ENCODE data around the gene HBD. TPM values are rescaled to one million over a fixed set of nuclear protein-coding genes. Genes with fewer than 3 reads are reported as not detected.

HBD gene
- not detected in 2 replicates for total RNA-seq (2012; rRNA removed)

GRCh38 chr11:5234381-5234834 is at the start of gene HBD:
Gene HBD (minus strand): TSS chr11:5234483. CDS start chr11:5234433, 50 bp downstream.
- H3K9me3 ChIP-seq (replicated peaks; ENCODE audit: low read length) = no peaks in the 10 kb centered on the region
- no peak within 1 kb of the TSS for H3K9ac ChIP-seq (ENCODE audit: low read depth, low read length)
- H3K4me2 ChIP-seq (ENCODE audit: low read length) = no peak within 1 kb of the TSS
- H3K27me3 ChIP-seq (ENCODE audit: control insufficient read depth, insufficient read depth, low read length) = peaks cover 8% of the 10 kb centered on the region
- H3K4me3 ChIP-seq (ENCODE audit: low read length) = no peak within 1 kb of the TSS
- H3K36me3 ChIP-seq (ENCODE audit: insufficient read depth, low read length) = no peaks in the 10 kb centered on the region
- no peaks in the 10 kb centered on the region for H3K4me1 ChIP-seq (ENCODE audit: control insufficient read depth, insufficient read depth, low read length)

DNA sequence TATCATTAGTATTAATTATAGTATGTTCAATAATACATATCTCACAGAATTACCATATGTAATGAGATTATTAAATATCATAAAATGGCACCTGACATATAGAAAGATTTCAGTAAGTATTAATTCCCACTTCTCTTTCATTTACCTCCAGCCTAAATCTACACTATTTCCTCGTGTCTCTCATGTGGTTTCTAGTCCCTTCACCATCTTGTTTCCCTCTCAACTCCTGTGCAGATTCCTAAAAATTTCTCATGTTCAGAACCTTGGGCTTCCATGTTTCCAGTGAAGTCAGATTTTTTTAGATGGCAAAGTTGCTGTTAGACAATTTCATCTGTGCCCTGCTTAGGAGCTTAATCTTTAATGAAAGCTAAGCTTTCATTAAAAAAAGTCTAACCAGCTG is 49.6 kb upstream of the HBD start:
- H3K9me3 ChIP-seq (replicated peaks; ENCODE audit: low read length) = no peaks in the 10 kb centered on the region
- no peak overlapping the region for H3K4me3 ChIP-seq (ENCODE audit: low read length)
- no peaks in the 10 kb centered on the region for H3K36me3 ChIP-seq (ENCODE audit: insufficient read depth, low read length)
- H3K9ac ChIP-seq (ENCODE audit: low read depth, low read length) = no peak overlapping the region
- peaks cover 19% of the 10 kb centered on the region for H3K4me1 ChIP-seq (ENCODE audit: control insufficient read depth, insufficient read depth, low read length)
- no peak overlapping the region for H3K4me2 ChIP-seq (ENCODE audit: low read length)
- no peaks in the 10 kb centered on the region for H3K27me3 ChIP-seq (ENCODE audit: control insufficient read depth, insufficient read depth, low read length)

GRCh38 chr11:5283086-5283485 is 48.8 kb upstream of the HBD start:
- H3K27me3 ChIP-seq (ENCODE audit: control insufficient read depth, insufficient read depth, low read length) = no peaks in the 10 kb centered on the region
- no peak overlapping the region for H3K9ac ChIP-seq (ENCODE audit: low read depth, low read length)
- no peaks in the 10 kb centered on the region for H3K9me3 ChIP-seq (replicated peaks; ENCODE audit: low read length)
- H3K4me2 ChIP-seq (ENCODE audit: low read length) = no peak overlapping the region
- no peak overlapping the region for H3K4me3 ChIP-seq (ENCODE audit: low read length)
- H3K4me1 ChIP-seq (ENCODE audit: control insufficient read depth, insufficient read depth, low read length) = peaks cover 17% of the 10 kb centered on the region
- H3K36me3 ChIP-seq (ENCODE audit: insufficient read depth, low read length) = no peaks in the 10 kb centered on the region

- H3K4me1 ChIP-seq (ENCODE audit: control insufficient read depth, insufficient read depth, low read length) = peaks cover 17% of the 10 kb centered on the region
- H3K4me2 ChIP-seq (ENCODE audit: low read length) = no peak overlapping the region
- no peaks in the 10 kb centered on the region for H3K36me3 ChIP-seq (ENCODE audit: insufficient read depth, low read length)
- H3K9me3 ChIP-seq (replicated peaks; ENCODE audit: low read length) = no peaks in the 10 kb centered on the region
- H3K27me3 ChIP-seq (ENCODE audit: control insufficient read depth, insufficient read depth, low read length) = no peaks in the 10 kb centered on the region
- no peak overlapping the region for H3K4me3 ChIP-seq (ENCODE audit: low read length)
- H3K9ac ChIP-seq (ENCODE audit: low read depth, low read length) = no peak overlapping the region
Observed at GRCh38 chr11:5282628-5283027, 48.3 kb upstream of the HBD start.

- peaks cover 17% of the 10 kb centered on the region for H3K4me1 ChIP-seq (ENCODE audit: control insufficient read depth, insufficient read depth, low read length)
- H3K9ac ChIP-seq (ENCODE audit: low read depth, low read length) = no peak overlapping the region
- H3K9me3 ChIP-seq (replicated peaks; ENCODE audit: low read length) = no peaks in the 10 kb centered on the region
- no peaks in the 10 kb centered on the region for H3K36me3 ChIP-seq (ENCODE audit: insufficient read depth, low read length)
- no peak overlapping the region for H3K4me3 ChIP-seq (ENCODE audit: low read length)
- no peak overlapping the region for H3K4me2 ChIP-seq (ENCODE audit: low read length)
- H3K27me3 ChIP-seq (ENCODE audit: control insufficient read depth, insufficient read depth, low read length) = no peaks in the 10 kb centered on the region
Observed at GRCh38 chr11:5281596-5281995, 47.3 kb upstream of the HBD start.

DNA sequence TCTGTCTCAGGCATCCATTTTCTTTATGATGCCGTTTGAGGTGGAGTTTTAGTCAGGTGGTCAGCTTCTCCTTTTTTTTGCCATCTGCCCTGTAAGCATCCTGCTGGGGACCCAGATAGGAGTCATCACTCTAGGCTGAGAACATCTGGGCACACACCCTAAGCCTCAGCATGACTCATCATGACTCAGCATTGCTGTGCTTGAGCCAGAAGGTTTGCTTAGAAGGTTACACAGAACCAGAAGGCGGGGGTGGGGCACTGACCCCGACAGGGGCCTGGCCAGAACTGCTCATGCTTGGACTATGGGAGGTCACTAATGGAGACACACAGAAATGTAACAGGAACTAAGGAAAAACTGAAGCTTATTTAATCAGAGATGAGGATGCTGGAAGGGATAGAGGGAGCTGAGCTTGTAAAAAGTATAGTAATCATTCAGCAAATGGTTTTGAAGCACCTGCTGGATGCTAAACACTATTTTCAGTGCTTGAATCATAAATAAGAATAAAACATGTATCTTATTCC is 46.4 kb upstream of the HBD start:
- H3K4me2 ChIP-seq (ENCODE audit: low read length) = peak overlapping the region; percentile 17
- H3K4me3 ChIP-seq (ENCODE audit: low read length) = no peak overlapping the region
- H3K9ac ChIP-seq (ENCODE audit: low read depth, low read length) = no peak overlapping the region
- no peaks in the 10 kb centered on the region for H3K36me3 ChIP-seq (ENCODE audit: insufficient read depth, low read length)
- H3K4me1 ChIP-seq (ENCODE audit: control insufficient read depth, insufficient read depth, low read length) = peaks cover 17% of the 10 kb centered on the region
- H3K27me3 ChIP-seq (ENCODE audit: control insufficient read depth, insufficient read depth, low read length) = no peaks in the 10 kb centered on the region
- no peaks in the 10 kb centered on the region for H3K9me3 ChIP-seq (replicated peaks; ENCODE audit: low read length)

GRCh38 chr11:5279471-5280090 is 45.3 kb upstream of the HBD start:
- Histone ChIP-seq H3K9ac (ENCODE audit: low read depth, low read length) (no peak overlapping the region), H3K4me1 (ENCODE audit: control insufficient read depth, insufficient read depth, low read length) (peaks cover 17% of the 10 kb centered on the region), H3K36me3 (ENCODE audit: insufficient read depth, low read length) (no peaks in the 10 kb centered on the region), H3K27me3 (ENCODE audit: control insufficient read depth, insufficient read depth, low read length) (no peaks in the 10 kb centered on the region), H3K9me3 (replicated peaks; ENCODE audit: low read length) (no peaks in the 10 kb centered on the region), H3K4me3 (ENCODE audit: low read length) (no peak overlapping the region), H3K4me2 (ENCODE audit: low read length) (no peak overlapping the region)

GRCh38 chr11:5277807-5278382 is 43.6 kb upstream of the HBD start:
- no peak overlapping the region for H3K9ac ChIP-seq (ENCODE audit: low read depth, low read length)
- no peak overlapping the region for H3K4me3 ChIP-seq (ENCODE audit: low read length)
- no peaks in the 10 kb centered on the region for H3K9me3 ChIP-seq (replicated peaks; ENCODE audit: low read length)
- H3K4me1 ChIP-seq (ENCODE audit: control insufficient read depth, insufficient read depth, low read length) = peaks cover 17% of the 10 kb centered on the region
- H3K4me2 ChIP-seq (ENCODE audit: low read length) = no peak overlapping the region
- no peaks in the 10 kb centered on the region for H3K27me3 ChIP-seq (ENCODE audit: control insufficient read depth, insufficient read depth, low read length)
- H3K36me3 ChIP-seq (ENCODE audit: insufficient read depth, low read length) = no peaks in the 10 kb centered on the region

DNA sequence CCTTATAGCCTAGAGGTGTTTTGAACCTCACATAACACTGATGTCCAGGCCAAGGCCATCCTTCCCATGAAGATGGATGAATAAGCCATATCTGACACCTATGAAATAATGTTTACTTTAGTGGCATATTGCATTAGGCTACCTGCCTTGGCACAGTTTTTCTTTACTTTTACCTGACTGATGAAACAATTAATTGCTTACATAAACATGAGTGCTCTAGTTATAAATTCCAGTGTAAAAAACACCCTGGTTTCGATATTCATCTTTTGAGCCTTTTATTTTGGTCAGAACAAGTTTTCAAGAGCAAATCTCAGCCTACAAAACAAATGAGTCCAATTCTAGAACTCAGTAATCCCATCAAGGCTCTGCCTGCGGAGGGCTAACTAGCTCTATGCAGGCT is 42.4 kb upstream of the HBD start:
- Histone ChIP-seq H3K4me2 (ENCODE audit: low read length) (no peak overlapping the region), H3K4me3 (ENCODE audit: low read length) (no peak overlapping the region), H3K27me3 (ENCODE audit: control insufficient read depth, insufficient read depth, low read length) (no peaks in the 10 kb centered on the region), H3K36me3 (ENCODE audit: insufficient read depth, low read length) (no peaks in the 10 kb centered on the region), H3K9ac (ENCODE audit: low read depth, low read length) (no peak overlapping the region), H3K9me3 (replicated peaks; ENCODE audit: low read length) (no peaks in the 10 kb centered on the region), H3K4me1 (ENCODE audit: control insufficient read depth, insufficient read depth, low read length) (peaks cover 17% of the 10 kb centered on the region)

GRCh38 chr11:5275369-5276110 is 41.3 kb upstream of the HBD start:
- Histone ChIP-seq H3K36me3 (ENCODE audit: insufficient read depth, low read length) (no peaks in the 10 kb centered on the region), H3K9ac (ENCODE audit: low read depth, low read length) (no peak overlapping the region), H3K4me3 (ENCODE audit: low read length) (no peak overlapping the region), H3K9me3 (replicated peaks; ENCODE audit: low read length) (no peaks in the 10 kb centered on the region), H3K4me2 (ENCODE audit: low read length) (no peak overlapping the region), H3K27me3 (ENCODE audit: control insufficient read depth, insufficient read depth, low read length) (no peaks in the 10 kb centered on the region), H3K4me1 (ENCODE audit: control insufficient read depth, insufficient read depth, low read length) (peaks cover 9% of the 10 kb centered on the region)

DNA sequence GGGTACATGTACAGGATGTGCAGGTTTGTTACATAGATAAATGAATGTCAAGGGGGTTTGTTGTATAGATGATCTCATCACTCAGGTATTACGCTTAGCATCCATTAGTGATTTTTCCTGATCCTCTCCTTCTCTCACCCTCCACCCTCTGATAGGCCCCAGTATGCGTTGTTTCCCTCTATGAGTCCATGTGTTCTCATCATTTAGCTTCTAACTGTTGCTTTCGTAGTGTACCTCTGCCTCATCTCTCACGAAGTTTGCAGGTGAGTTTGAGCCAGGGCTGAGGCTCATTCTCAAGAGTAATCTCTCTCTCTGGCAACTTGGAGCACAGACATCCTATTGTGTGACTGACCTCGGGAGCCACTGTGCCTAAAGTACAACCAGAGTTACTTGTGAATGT is 40.1 kb upstream of the HBD start:
- peaks cover under 1% of the 10 kb centered on the region for H3K4me1 ChIP-seq (ENCODE audit: control insufficient read depth, insufficient read depth, low read length)
- no peaks in the 10 kb centered on the region for H3K36me3 ChIP-seq (ENCODE audit: insufficient read depth, low read length)
- no peak overlapping the region for H3K4me3 ChIP-seq (ENCODE audit: low read length)
- no peak overlapping the region for H3K4me2 ChIP-seq (ENCODE audit: low read length)
- no peaks in the 10 kb centered on the region for H3K27me3 ChIP-seq (ENCODE audit: control insufficient read depth, insufficient read depth, low read length)
- no peaks in the 10 kb centered on the region for H3K9me3 ChIP-seq (replicated peaks; ENCODE audit: low read length)
- no peak overlapping the region for H3K9ac ChIP-seq (ENCODE audit: low read depth, low read length)
